Testis (tissue), 2 donors: ENCODE measurements around the gene OGFRL1.

Experiments
- CTCF ChIP-seq, 3 experiments: fragments of 450-650 bp in 2 of 3; fragments of 200-600 bp in 1 of 3; sonication (generic) in 1 of 3; IDR thresholded peaks; one replicate each; pipeline ENCODE4 v1.5.1; 2016 to 2019; ENCODE audit warnings: antibody characterized with exemption in 3 of 3, mild to moderate bottlenecking in 2 of 3, moderate library complexity in 1 of 3
- POLR2A ChIP-seq: fragments of 450-650 bp; IDR thresholded peaks from one replicate; pipeline ENCODE4 v1.6.1; 2017; ENCODE audit warnings: antibody characterized with exemption, mild to moderate bottlenecking, moderate library complexity

DNA sequence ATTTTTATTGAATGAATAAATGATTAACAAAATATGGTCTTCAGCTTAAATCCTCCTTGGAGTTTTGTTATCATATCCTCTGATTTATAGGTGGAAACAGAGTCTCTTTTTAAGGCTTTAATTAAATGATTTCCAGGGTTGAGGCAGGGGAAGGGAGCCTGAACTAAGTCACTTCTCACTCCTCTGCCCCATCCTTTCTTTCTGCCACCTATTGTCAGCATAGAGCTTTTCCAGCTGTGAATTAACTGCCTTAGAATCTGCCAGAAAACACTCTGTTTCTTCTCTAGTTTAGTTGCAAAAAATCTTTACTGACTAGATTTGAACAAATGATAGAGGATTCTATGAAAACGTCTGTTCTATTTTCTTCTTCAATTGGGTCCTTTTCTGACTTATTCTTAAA lies 9.8 kb downstream of the OGFRL1 start:
- no peak for TF ChIP-seq CTCF (IDR thresholded peaks at IDR 0.05)
- TF ChIP-seq POLR2A: no peak
